ENCODE results near the gene TMEM213.

The TMEM213 gene

DNA sequence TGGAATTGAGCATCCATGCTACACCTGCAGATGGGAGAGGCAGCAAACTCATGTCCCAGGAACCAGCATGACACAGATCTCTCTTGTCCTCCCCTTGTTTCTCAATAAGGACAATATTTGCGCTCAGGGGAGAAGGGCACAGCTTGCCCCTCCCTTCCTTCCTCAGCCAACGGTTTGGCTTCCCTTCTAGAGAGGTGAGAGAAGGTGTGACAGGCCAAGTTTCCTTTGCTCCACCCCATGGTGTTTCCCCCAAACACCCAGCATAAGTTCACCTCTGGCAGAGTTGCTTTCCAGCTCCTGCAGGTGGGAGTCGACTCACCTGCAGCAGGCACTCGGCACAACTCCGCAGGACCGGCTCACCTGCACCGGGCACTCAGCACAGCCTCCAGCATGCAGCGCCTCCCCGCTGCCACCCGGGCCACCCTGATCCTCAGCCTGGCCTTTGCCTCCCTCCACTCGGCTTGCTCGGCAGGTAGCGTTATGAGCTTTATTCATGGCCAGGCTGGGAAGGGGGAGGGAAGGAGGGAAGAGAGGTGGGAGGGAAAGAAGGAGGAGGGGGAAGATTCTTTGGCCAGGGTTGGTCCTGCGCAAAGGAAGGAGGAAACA is at the start of gene TMEM213, which contains the start of gene ATP6V0A4:
TSS of gene TMEM213 (plus strand) at position 280 of the 606 bp plus-strand sequence. CDS start at position 391, 111 bp downstream.
TSS of gene ATP6V0A4 (minus strand) at position 482 of the 606 bp plus-strand sequence. CDS start 26,949 bp downstream, outside the sequence.
- H3K4me3 ChIP-seq (ENCODE audit: control insufficient read depth, low read depth, low read length) = no peak within 1 kb of the TSS
- no peak for DNase-seq (ENCODE audit: low read depth)
- no peak for TF ChIP-seq CTCF (conservative IDR thresholded peaks at IDR 0.05; ENCODE audit: control insufficient read depth, insufficient read depth, low read depth, low read length)

GRCh38 chr7:138748666-138749065 is 49.1 kb upstream of the TMEM213 start:
- no peak for TF ChIP-seq CTCF (conservative IDR thresholded peaks at IDR 0.05; ENCODE audit: control insufficient read depth, insufficient read depth, low read depth, low read length)
- DNase-seq (ENCODE audit: low read depth) = no peak
- H3K4me3 ChIP-seq (ENCODE audit: control insufficient read depth, low read depth, low read length) = no peak overlapping the region

DNA sequence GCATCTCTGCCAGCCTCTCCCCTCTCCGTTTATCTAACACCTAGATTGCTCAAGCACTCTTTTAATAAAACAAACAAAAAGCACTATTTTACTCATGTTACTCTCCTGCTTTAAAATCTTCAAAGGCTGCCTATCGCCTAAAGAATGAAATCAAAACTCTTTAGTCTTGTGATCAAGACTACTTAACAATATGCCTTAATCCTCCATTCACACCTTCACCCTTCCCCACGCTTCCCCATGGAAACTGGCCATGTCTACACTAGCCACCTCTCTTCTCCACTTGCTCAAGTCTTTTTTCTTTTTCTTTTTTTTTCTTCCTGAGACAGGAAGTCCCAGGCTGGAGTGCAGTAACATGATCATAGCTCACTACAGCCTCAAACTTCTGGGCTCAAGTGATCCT is 47.8 kb upstream of the TMEM213 start:
- TF ChIP-seq CTCF (conservative IDR thresholded peaks at IDR 0.05; ENCODE audit: control insufficient read depth, insufficient read depth, low read depth, low read length) = no peak
- H3K4me3 ChIP-seq (ENCODE audit: control insufficient read depth, low read depth, low read length) = no peak overlapping the region
- no peak for DNase-seq (ENCODE audit: low read depth)

DNA sequence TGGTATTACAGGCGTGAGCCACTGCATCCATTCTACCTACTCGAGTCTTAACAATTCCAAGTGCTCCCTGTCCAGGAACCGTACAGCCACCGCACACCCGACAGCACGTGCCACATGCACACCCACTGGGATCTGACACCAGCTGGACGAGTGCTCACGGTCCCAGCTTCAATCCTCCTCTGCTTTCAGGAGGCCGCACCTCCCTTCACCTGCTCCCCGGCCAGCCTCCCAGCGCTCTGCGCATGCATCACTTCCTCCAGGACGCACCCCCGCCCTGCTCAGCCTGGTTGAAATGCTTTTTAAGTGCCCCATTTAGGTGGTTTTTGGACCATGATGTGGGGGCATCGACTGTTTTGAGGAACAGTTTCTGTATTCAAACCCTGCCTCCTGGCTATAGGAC is 47.3 kb upstream of the TMEM213 start:
- DNase-seq (ENCODE audit: low read depth) = no peak
- H3K4me3 ChIP-seq (ENCODE audit: control insufficient read depth, low read depth, low read length) = no peak overlapping the region
- TF ChIP-seq CTCF (conservative IDR thresholded peaks at IDR 0.05; ENCODE audit: control insufficient read depth, insufficient read depth, low read depth, low read length) = no peak

DNA sequence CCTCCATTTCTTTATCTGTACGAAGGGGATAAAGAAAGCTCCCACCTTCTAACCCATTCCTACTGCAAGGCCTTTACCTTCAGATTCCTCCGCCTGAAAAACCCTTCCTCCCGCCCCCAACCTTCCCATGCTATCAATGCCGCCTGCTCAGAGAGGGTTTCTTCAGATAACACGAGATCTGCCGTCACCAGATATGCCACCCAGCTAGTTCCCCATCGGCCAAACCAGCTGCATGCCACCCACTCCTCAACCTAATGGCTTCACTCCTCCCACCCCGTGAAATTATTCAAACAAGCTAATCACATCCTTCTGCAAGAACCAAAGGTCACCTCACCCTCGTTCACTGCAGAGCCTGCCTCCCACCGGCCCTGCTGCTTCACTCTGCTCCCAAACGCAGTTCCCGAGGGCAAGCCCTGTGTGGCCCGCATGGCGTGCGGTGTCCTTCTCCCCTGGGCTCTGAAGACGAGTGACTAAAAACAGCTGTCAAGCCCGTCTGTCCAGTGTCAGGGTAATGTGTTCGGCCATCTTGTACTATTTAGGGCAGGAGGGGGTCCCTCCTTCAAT is 46.8 kb upstream of the TMEM213 start:
- TF ChIP-seq CTCF (conservative IDR thresholded peaks at IDR 0.05; ENCODE audit: control insufficient read depth, insufficient read depth, low read depth, low read length) = no peak
- no peak for DNase-seq (ENCODE audit: low read depth)

DNA sequence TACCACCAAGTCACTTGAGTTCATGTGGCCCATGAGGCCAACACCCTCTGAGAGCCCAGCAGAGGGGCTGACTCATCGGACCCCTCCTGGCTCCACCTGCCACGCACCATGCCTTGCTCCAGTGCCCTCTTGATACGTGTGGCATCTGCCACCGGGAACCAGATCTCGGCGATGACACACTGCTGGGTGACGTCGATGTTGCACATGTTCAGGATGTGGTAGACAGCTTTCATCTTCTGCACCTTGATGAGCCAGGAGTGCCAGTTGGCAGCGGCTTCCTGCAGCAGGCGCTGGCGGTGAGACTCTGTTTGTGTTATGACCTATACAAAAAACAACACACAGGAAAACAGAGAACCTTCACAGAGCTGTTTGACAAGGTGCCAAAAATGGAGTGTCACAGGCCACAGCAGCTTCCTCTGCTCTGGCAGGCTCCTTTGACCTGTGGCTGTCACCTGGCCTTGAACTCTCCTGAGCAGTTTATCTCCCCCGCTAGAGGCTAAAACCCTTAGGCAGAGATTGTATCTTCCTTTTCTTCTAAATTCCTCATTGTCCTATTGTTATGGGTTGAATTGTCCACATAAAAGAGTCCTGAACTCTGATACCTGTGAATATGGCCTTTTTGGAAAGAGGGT is 45.2 kb upstream of the TMEM213 start:
- DNase-seq (ENCODE audit: low read depth) = no peak
- H3K4me3 ChIP-seq (ENCODE audit: control insufficient read depth, low read depth, low read length) = no peak overlapping the region

More for the DNA sequence above, 46.8 kb upstream of the TMEM213 start:
- H3K4me3 ChIP-seq (ENCODE audit: control insufficient read depth, low read depth, low read length) = no peak overlapping the region

More for the DNA sequence above, 45.2 kb upstream of the TMEM213 start:
- TF ChIP-seq CTCF (conservative IDR thresholded peaks at IDR 0.05; ENCODE audit: control insufficient read depth, insufficient read depth, low read depth, low read length) = no peak

Measured in fibroblast of mammary gland (primary cell).